ENCODE measurements around the gene ICAM5.

GRCh38 chr19:10306327-10306726 lies 16.6 kb downstream of the ICAM5 start:
- TF ChIP-seq CTCF (conservative IDR thresholded peaks at IDR 0.05; ENCODE audit: low read depth, low read length) = no peak
- TF ChIP-seq EZH2phosphoT487 (IDR thresholded peaks at IDR 0.05; ENCODE audit: borderline replicate concordance, low read length) = no peak
- no peak for TF ChIP-seq EZH2 (IDR thresholded peaks at IDR 0.05; ENCODE audit: low read length, unreplicated experiment)

Measured in PC-3 (cell line).